RKO (cell line): Measurements from ENCODE around the gene CLIC2.
"Not testable (repeated sequence)": the region's sequence is repeated elsewhere in the genome, so short reads cannot be mapped to it uniquely, and the experiment has no call there.

ENCODE experiments used
- DNase-seq: peaks from one replicate; pipeline ENCODE4 v3.0.0-alpha.2; 2016; ENCODE audit warnings: low spot score

The CLIC2 gene

GRCh38 chrX:155334486-155335336, at the start of gene CLIC2:
TSS of gene CLIC2 (minus strand) at chrX:155334614. CDS start at chrX:155334427, 187 bp downstream.
- DNase-seq: no peak

- DNase-seq: not testable (repeated sequence)
These were observed 48.1 kb upstream of the CLIC2 start for GRCh38 chrX:155382529-155382967.

- DNase-seq: not testable (repeated sequence)
These were observed 47.6 kb upstream of the CLIC2 start, which contains the start of gene F8A2 for GRCh38 chrX:155381843-155382528. TSS of gene F8A2 (plus strand) at chrX:155382095. CDS start at chrX:155382115, 20 bp downstream.

GRCh38 chrX:155379802-155380201, 45.4 kb upstream of the CLIC2 start:
- not testable (repeated sequence) for DNase-seq

GRCh38 chrX:155373777-155374458, 39.5 kb upstream of the CLIC2 start:
- not testable (repeated sequence) for DNase-seq

- not testable (repeated sequence) for DNase-seq
These were observed 29.3 kb upstream of the CLIC2 start for GRCh38 chrX:155363712-155364111.

- DNase-seq: not testable (repeated sequence)
These were observed 15.0 kb upstream of the CLIC2 start for GRCh38 chrX:155349448-155349847.

- not testable (repeated sequence) for DNase-seq
These were observed 11.3 kb upstream of the CLIC2 start for GRCh38 chrX:155345689-155346088.

- not testable (repeated sequence) for DNase-seq
These were observed 911 bp upstream of the CLIC2 start for GRCh38 chrX:155335337-155335712.

GRCh38 chrX:155333544-155334100, 792 bp downstream of the CLIC2 start:
- DNase-seq: no peak

GRCh38 chrX:155330992-155331391, 3.4 kb downstream of the CLIC2 start:
- DNase-seq: no peak

- DNase-seq: no peak
These were observed 5.1 kb downstream of the CLIC2 start for GRCh38 chrX:155329293-155329692.

GRCh38 chrX:155326610-155327009, 7.8 kb downstream of the CLIC2 start:
- DNase-seq: no peak

GRCh38 chrX:155314260-155314659, 20.2 kb downstream of the CLIC2 start:
- no peak for DNase-seq

- no peak for DNase-seq
These were observed 20.6 kb downstream of the CLIC2 start for GRCh38 chrX:155313766-155314165.

- DNase-seq: no peak
These were observed 40.6 kb downstream of the CLIC2 start for GRCh38 chrX:155293771-155294170.

- DNase-seq: no peak
These were observed 54.5 kb downstream of the CLIC2 start for GRCh38 chrX:155279873-155280272.

- DNase-seq: no peak
These were observed 63.4 kb downstream of the CLIC2 start for GRCh38 chrX:155270969-155271368.

- not testable (repeated sequence) for DNase-seq
These were observed 66.4 kb downstream of the CLIC2 start for GRCh38 chrX:155267995-155268394.

GRCh38 chrX:155266439-155266838, 68.0 kb downstream of the CLIC2 start:
- no peak for DNase-seq

- no peak for DNase-seq
These were observed 70.4 kb downstream of the CLIC2 start, which contains the start of gene RAB39B for GRCh38 chrX:155263854-155264628. TSS of gene RAB39B (minus strand) at chrX:155264491. CDS start at chrX:155264288, 203 bp downstream.
